SU-DHL-6 (cell line): ENCODE data around the gene CHRNA7.

Experiments
- H2AFZ ChIP-seq: fragments of 200-600 bp; sonication (generic); 2 replicates; pipeline ENCODE4 v1.6.1; 2014; ENCODE audit warnings: low read depth, mild to moderate bottlenecking, moderate library complexity, mixed read lengths, antibody characterized with exemption, low read length; ENCODE audit not compliant: severe bottlenecking
- H3F3A ChIP-seq: fragments of 200-600 bp; shearing (Covaris generic); 2 replicates; pipeline ENCODE4 v1.6.0; 2016; ENCODE audit warnings: antibody characterized with exemption, mild to moderate bottlenecking; ENCODE audit not compliant: insufficient read depth
- H3K27ac ChIP-seq: fragments of 200-600 bp; sonication (generic); 2 replicates; pipeline ENCODE4 v1.5.1; 2016; ENCODE audit warnings: low read depth, mild to moderate bottlenecking, low read length, moderate library complexity, mixed read lengths
- H3K27me3 ChIP-seq: fragments of 200-600 bp; sonication (generic), shearing (Covaris generic); 2 replicates; pipeline ENCODE4 v1.6.0; 2014; ENCODE audit warnings: mild to moderate bottlenecking, low read length
- H3K36me3 ChIP-seq: fragments of 200-600 bp; sonication (generic); 2 replicates; pipeline ENCODE4 v1.6.1; 2014; ENCODE audit warnings: mild to moderate bottlenecking, low read length, mixed read lengths
- H3K4me2 ChIP-seq: fragments of 300-600, 200-600 bp; shearing (Covaris generic), sonication (generic); 2 replicates; pipeline ENCODE4 v1.6.0; 2014; ENCODE audit warnings: low read length, low read depth, mild to moderate bottlenecking; ENCODE audit not compliant: poor library complexity, severe bottlenecking
- H3K4me3 ChIP-seq: fragments of 200-600 bp; sonication (generic); 2 replicates; pipeline ENCODE4 v1.5.1; 2014; ENCODE audit warnings: antibody characterized with exemption, low read length, mild to moderate bottlenecking, mixed read lengths; ENCODE audit not compliant: insufficient read depth, poor library complexity, severe bottlenecking
- H3K79me2 ChIP-seq: fragments of 200-600 bp; sonication (generic); 2 replicates; pipeline ENCODE4 v1.6.1; 2014; ENCODE audit warnings: mild to moderate bottlenecking, low read length, moderate library complexity; ENCODE audit not compliant: insufficient read depth
- H3K9ac ChIP-seq: fragments of 200-600 bp; sonication (generic); 2 replicates; pipeline ENCODE4 v1.7.0; 2014; ENCODE audit warnings: mild to moderate bottlenecking, low read length
- H3K9me2 ChIP-seq: fragments of 200-600 bp; sonication (generic); replicated peaks from 2 replicates; pipeline ENCODE4 v1.6.1; 2014; ENCODE audit warnings: low read length; ENCODE audit not compliant: insufficient read depth
- H3K9me3 ChIP-seq: fragments of 200-600 bp; sonication (generic); 2 replicates; pipeline ENCODE4 v1.6.1; 2014; ENCODE audit warnings: low read length, mixed read lengths; ENCODE audit not compliant: insufficient read depth
- H4K20me1 ChIP-seq: fragments of 200-600 bp; sonication (generic); 2 replicates; pipeline ENCODE4 v1.6.1; 2014; ENCODE audit warnings: low read depth, mild to moderate bottlenecking, antibody characterized with exemption, low read length, moderate library complexity, mixed read lengths
- CTCF ChIP-seq: fragments of 200-600 bp; sonication (generic); IDR thresholded peaks from one replicate; pipeline ENCODE4 v1.5.1; 2017; ENCODE audit warnings: antibody characterized with exemption, mild to moderate bottlenecking, low read length, moderate library complexity; ENCODE audit not compliant: insufficient read depth, poor library complexity, severe bottlenecking
- EZH2phosphoT487 ChIP-seq: fragments of 200-600 bp; sonication (generic), shearing (Covaris generic); conservative IDR thresholded peaks from 2 replicates; pipeline ENCODE4 v1.6.1; 2018; ENCODE audit warnings: mild to moderate bottlenecking, antibody characterized with exemption, low read length, moderate library complexity, mixed read lengths

Gene CHRNA7

GRCh38 chr15:32028921-32029320 lies 1.4 kb upstream of the CHRNA7 start:
- Histone ChIP-seq H4K20me1 (no peaks in the 10 kb centered on the region), H3K9ac (no peak overlapping the region), H3K9me3 (no peaks in the 10 kb centered on the region), H3K27ac (no peak overlapping the region), H3K4me3 (no peak overlapping the region), H3K27me3 (peaks cover 1% of the 10 kb centered on the region; the same call in 1 of the 2 replicates), H3K79me2 (no peaks in the 10 kb centered on the region), H2AFZ (no peak overlapping the region), H3K36me3 (no peaks in the 10 kb centered on the region), H3K4me2 (no peak overlapping the region), H3F3A (no peaks in the 10 kb centered on the region), H3K9me2 (no peaks in the 10 kb centered on the region)
- TF ChIP-seq CTCF, result no peak
- TF ChIP-seq EZH2phosphoT487, result no peak

- Histone ChIP-seq H3K79me2 (no peaks in the 10 kb centered on the region), H3K4me2 (no peak overlapping the region), H3K4me3 (no peak overlapping the region), H3F3A (no peaks in the 10 kb centered on the region), H3K9me3 (no peaks in the 10 kb centered on the region), H2AFZ (no peak overlapping the region), H3K9ac (no peak overlapping the region), H4K20me1 (no peaks in the 10 kb centered on the region), H3K27me3 (peaks cover 3% of the 10 kb centered on the region; the same call in 1 of the 2 replicates), H3K36me3 (no peaks in the 10 kb centered on the region), H3K9me2 (no peaks in the 10 kb centered on the region), H3K27ac (no peak overlapping the region)
- TF ChIP-seq EZH2phosphoT487, result no peak
- no peak for TF ChIP-seq CTCF
Observed at GRCh38 chr15:32029409-32029861, 880 bp upstream of the CHRNA7 start.

GRCh38 chr15:32030795-32031194 lies 480 bp downstream of the CHRNA7 start:
- peak overlapping the region; percentile 27 for H3K4me2 ChIP-seq
- peak overlapping the region; percentile 29 for H3K4me3 ChIP-seq
- H3K9ac ChIP-seq, result no peak overlapping the region

More at GRCh38 chr15:32030795-32031194, 480 bp downstream of the CHRNA7 start:
- Histone ChIP-seq H2AFZ (no peak overlapping the region), H3K27ac (no peak overlapping the region), H3K9me2 (no peaks in the 10 kb centered on the region), H3K27me3 (peaks cover 3% of the 10 kb centered on the region; the same call in 1 of the 2 replicates), H3K9me3 (no peaks in the 10 kb centered on the region), H4K20me1 (no peaks in the 10 kb centered on the region), H3K79me2 (no peaks in the 10 kb centered on the region), H3F3A (no peaks in the 10 kb centered on the region), H3K36me3 (no peaks in the 10 kb centered on the region)
- TF ChIP-seq CTCF (no peak), EZH2phosphoT487 (no peak)
